SU-DHL-6 (cell line): ENCODE measurements around the gene NKD1.
A peak's percentile ranks its signal among the peaks of the same experiment; 100 is the strongest.

ENCODE experiments used
- H2AFZ ChIP-seq: fragments of 200-600 bp; sonication (generic); 2 replicates; pipeline ENCODE4 v1.6.1; 2014; ENCODE audit warnings: low read depth, mild to moderate bottlenecking, moderate library complexity, mixed read lengths, antibody characterized with exemption, low read length; ENCODE audit not compliant: severe bottlenecking
- H3F3A ChIP-seq: fragments of 200-600 bp; shearing (Covaris generic); 2 replicates; pipeline ENCODE4 v1.6.0; 2016; ENCODE audit warnings: antibody characterized with exemption, mild to moderate bottlenecking; ENCODE audit not compliant: insufficient read depth
- H3K27ac ChIP-seq: fragments of 200-600 bp; sonication (generic); 2 replicates; pipeline ENCODE4 v1.5.1; 2016; ENCODE audit warnings: low read depth, mild to moderate bottlenecking, low read length, moderate library complexity, mixed read lengths
- H3K27me3 ChIP-seq: fragments of 200-600 bp; sonication (generic), shearing (Covaris generic); 2 replicates; pipeline ENCODE4 v1.6.0; 2014; ENCODE audit warnings: mild to moderate bottlenecking, low read length
- H3K36me3 ChIP-seq: fragments of 200-600 bp; sonication (generic); 2 replicates; pipeline ENCODE4 v1.6.1; 2014; ENCODE audit warnings: mild to moderate bottlenecking, low read length, mixed read lengths
- H3K4me2 ChIP-seq: fragments of 300-600, 200-600 bp; shearing (Covaris generic), sonication (generic); 2 replicates; pipeline ENCODE4 v1.6.0; 2014; ENCODE audit warnings: low read length, low read depth, mild to moderate bottlenecking; ENCODE audit not compliant: poor library complexity, severe bottlenecking
- H3K4me3 ChIP-seq: fragments of 200-600 bp; sonication (generic); 2 replicates; pipeline ENCODE4 v1.5.1; 2014; ENCODE audit warnings: antibody characterized with exemption, low read length, mild to moderate bottlenecking, mixed read lengths; ENCODE audit not compliant: insufficient read depth, poor library complexity, severe bottlenecking
- H3K79me2 ChIP-seq: fragments of 200-600 bp; sonication (generic); 2 replicates; pipeline ENCODE4 v1.6.1; 2014; ENCODE audit warnings: mild to moderate bottlenecking, low read length, moderate library complexity; ENCODE audit not compliant: insufficient read depth
- H3K9ac ChIP-seq: fragments of 200-600 bp; sonication (generic); 2 replicates; pipeline ENCODE4 v1.7.0; 2014; ENCODE audit warnings: mild to moderate bottlenecking, low read length
- H3K9me2 ChIP-seq: fragments of 200-600 bp; sonication (generic); replicated peaks from 2 replicates; pipeline ENCODE4 v1.6.1; 2014; ENCODE audit warnings: low read length; ENCODE audit not compliant: insufficient read depth
- H3K9me3 ChIP-seq: fragments of 200-600 bp; sonication (generic); 2 replicates; pipeline ENCODE4 v1.6.1; 2014; ENCODE audit warnings: low read length, mixed read lengths; ENCODE audit not compliant: insufficient read depth
- H4K20me1 ChIP-seq: fragments of 200-600 bp; sonication (generic); 2 replicates; pipeline ENCODE4 v1.6.1; 2014; ENCODE audit warnings: low read depth, mild to moderate bottlenecking, antibody characterized with exemption, low read length, moderate library complexity, mixed read lengths
- CTCF ChIP-seq: fragments of 200-600 bp; sonication (generic); IDR thresholded peaks from one replicate; pipeline ENCODE4 v1.5.1; 2017; ENCODE audit warnings: antibody characterized with exemption, mild to moderate bottlenecking, low read length, moderate library complexity; ENCODE audit not compliant: insufficient read depth, poor library complexity, severe bottlenecking
- EZH2phosphoT487 ChIP-seq: fragments of 200-600 bp; sonication (generic), shearing (Covaris generic); conservative IDR thresholded peaks from 2 replicates; pipeline ENCODE4 v1.6.1; 2018; ENCODE audit warnings: mild to moderate bottlenecking, antibody characterized with exemption, low read length, moderate library complexity, mixed read lengths

Gene NKD1

DNA sequence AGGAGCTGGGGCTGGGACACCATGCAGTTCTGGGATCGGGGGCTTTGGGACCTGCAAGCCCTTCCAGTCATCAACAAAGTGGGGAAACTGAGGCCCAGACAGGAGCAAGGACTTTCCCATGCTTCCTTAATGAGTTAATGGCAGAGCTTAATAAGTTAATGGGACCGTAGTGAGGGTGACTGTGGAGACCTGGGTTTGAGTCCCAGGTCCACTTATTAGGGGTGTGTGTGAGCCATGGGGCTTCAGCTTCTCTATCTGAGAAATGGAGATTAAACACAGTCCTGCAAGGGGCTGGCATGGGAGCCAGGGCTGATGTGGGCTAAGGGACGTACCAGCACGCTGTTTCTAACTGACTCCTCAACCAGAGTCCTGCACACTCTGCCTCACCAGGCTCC, 41.7 kb upstream of the NKD1 start:
- Histone ChIP-seq H3K9me3 (no peaks in the 10 kb centered on the region), H4K20me1 (no peaks in the 10 kb centered on the region), H3K4me2 (no peak overlapping the region), H3K9me2 (no peaks in the 10 kb centered on the region), H3F3A (no peaks in the 10 kb centered on the region), H3K79me2 (no peaks in the 10 kb centered on the region), H2AFZ (no peak overlapping the region), H3K4me3 (no peak overlapping the region), H3K36me3 (no peaks in the 10 kb centered on the region), H3K27ac (no peak overlapping the region), H3K27me3 (no peaks in the 10 kb centered on the region), H3K9ac (no peak overlapping the region)
- TF ChIP-seq EZH2phosphoT487 (no peak), CTCF (no peak)

DNA sequence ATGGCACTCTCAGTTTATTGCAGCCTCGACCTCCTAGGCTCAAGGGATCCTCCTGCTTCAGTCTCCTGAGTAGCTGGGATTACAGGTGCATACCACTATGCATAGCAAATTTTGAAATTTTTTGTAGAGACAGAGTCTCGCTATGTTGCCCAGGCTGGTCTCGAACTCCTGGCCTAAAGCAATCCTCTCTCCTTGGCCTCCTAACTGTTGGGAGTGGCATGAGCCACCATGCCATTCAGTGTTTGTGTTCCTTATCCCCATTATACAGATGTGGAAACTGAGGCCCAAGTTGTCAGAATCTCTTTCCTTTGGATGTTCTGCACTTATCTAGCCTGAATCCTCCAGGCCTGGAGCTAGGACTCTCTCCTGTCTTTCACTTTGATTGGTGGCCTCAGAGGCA, 40.8 kb upstream of the NKD1 start:
- no peaks in the 10 kb centered on the region for H3K9me2 ChIP-seq
- no peaks in the 10 kb centered on the region for H3K36me3 ChIP-seq
- no peaks in the 10 kb centered on the region for H3K27me3 ChIP-seq
- no peaks in the 10 kb centered on the region for H4K20me1 ChIP-seq
- H3K9ac ChIP-seq: no peak overlapping the region
- TF ChIP-seq CTCF: no peak
- no peak for TF ChIP-seq EZH2phosphoT487
- no peak overlapping the region for H3K27ac ChIP-seq
- no peak overlapping the region for H2AFZ ChIP-seq
- H3K4me3 ChIP-seq: no peak overlapping the region
- no peak overlapping the region for H3K4me2 ChIP-seq
- H3K79me2 ChIP-seq: no peaks in the 10 kb centered on the region
- H3F3A ChIP-seq: no peaks in the 10 kb centered on the region
- H3K9me3 ChIP-seq: no peaks in the 10 kb centered on the region

DNA sequence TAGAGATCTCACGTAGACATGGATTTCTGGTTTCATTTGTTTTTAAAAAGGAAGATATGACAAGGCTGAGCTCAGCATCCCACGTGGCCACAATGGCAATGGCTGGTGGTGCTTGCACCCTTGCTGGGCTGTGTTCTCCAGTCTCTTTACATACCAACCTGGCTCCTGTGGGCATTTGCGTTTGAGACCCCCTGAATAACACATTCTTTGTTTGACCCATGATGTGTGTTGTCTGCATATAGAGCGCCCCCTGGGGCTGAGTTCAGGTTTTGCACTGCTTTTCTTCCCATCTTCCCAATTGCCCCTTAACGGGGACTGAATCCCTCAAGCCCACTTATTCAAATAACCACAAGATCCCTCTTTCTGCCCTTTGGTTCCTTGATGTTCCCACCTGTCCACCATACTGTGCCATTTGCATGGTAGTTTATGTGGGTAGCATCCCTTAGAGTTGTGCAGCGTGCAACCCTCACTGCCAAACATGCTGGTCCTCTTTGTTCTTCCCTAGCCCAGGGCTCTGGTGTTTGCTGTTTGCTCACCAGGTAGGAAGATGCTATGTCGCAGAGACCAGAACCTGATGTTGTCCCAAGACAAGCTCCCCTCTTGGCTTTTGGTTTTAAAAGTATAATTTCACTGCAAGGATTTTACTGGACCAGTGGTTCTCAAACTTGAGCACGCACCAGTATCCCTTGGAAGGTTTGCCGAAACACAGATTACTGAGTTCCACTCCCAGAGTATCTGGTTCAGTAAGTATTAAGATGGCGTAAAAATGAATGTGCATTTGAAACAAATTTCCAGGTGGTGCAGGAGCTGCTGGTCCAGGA, 38.5 kb upstream of the NKD1 start:
- Histone ChIP-seq H4K20me1 (no peaks in the 10 kb centered on the region), H2AFZ (no peak overlapping the region), H3K9ac (no peak overlapping the region), H3K36me3 (no peaks in the 10 kb centered on the region), H3K4me3 (no peak overlapping the region), H3F3A (no peaks in the 10 kb centered on the region), H3K9me2 (no peaks in the 10 kb centered on the region), H3K4me2 (no peak overlapping the region), H3K27me3 (no peaks in the 10 kb centered on the region), H3K27ac (no peak overlapping the region), H3K79me2 (no peaks in the 10 kb centered on the region), H3K9me3 (no peaks in the 10 kb centered on the region)
- TF ChIP-seq EZH2phosphoT487: no peak
- peak; percentile 60 for TF ChIP-seq CTCF
